ENCODE measurements around the gene JAZF1.

GRCh38 chr7:28128608-28129007 is 52.0 kb downstream of the JAZF1 start:
- TF ChIP-seq, protein P1, sequence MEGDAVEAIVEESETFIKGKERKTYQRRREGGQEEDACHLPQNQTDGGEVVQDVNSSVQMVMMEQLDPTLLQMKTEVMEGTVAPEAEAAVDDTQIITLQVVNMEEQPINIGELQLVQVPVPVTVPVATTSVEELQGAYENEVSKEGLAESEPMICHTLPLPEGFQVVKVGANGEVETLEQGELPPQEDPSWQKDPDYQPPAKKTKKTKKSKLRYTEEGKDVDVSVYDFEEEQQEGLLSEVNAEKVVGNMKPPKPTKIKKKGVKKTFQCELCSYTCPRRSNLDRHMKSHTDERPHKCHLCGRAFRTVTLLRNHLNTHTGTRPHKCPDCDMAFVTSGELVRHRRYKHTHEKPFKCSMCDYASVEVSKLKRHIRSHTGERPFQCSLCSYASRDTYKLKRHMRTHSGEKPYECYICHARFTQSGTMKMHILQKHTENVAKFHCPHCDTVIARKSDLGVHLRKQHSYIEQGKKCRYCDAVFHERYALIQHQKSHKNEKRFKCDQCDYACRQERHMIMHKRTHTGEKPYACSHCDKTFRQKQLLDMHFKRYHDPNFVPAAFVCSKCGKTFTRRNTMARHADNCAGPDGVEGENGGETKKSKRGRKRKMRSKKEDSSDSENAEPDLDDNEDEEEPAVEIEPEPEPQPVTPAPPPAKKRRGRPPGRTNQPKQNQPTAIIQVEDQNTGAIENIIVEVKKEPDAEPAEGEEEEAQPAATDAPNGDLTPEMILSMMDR (IDR thresholded peaks at IDR 0.05 in 4 of 5, conservative IDR thresholded peaks at IDR 0.05 in 1 of 5), result no peak
- no peak for TF ChIP-seq POLR2A (IDR thresholded peaks at IDR 0.05)
